A549 treated with dexamethasone at 1 μM for 4 hours (cell line): ENCODE results near the gene STING1. TPM values are rescaled to one million over a fixed set of nuclear protein-coding genes. Genes with fewer than 3 reads are reported as not detected.

Source experiments
- total RNA-seq: library from RNA; stranded (reverse); fragments of 200-300 nt; extraction: Qiagen RNA extraction; gene quantifications from 5 replicates; pipeline ENCODE4 v1.2.3, GENCODE V29; 2022

Gene STING1
- 0.74 to 1.1 TPM (median 0.77 TPM) in 5 replicates for total RNA-seq

GRCh38 chr5:139482050-139482889, at the start of gene STING1:
Gene STING1 (minus strand): TSS chr5:139482758. CDS start chr5:139481704, 1,054 bp downstream.

GRCh38 chr5:139470821-139471300, 11.7 kb downstream of the STING1 start, which contains the start of gene SMIM33:
Gene SMIM33 (plus strand): TSS chr5:139471004. CDS start chr5:139471122, 118 bp downstream.

GRCh38 chr5:139462586-139463276, 19.8 kb downstream of the STING1 start, which contains the start of gene ECSCR:
Gene ECSCR (minus strand): TSS chr5:139462743. CDS start chr5:139462670, 73 bp downstream.

GRCh38 chr5:139439013-139439903, 43.3 kb downstream of the STING1 start, which contains the start of gene DNAJC18:
Gene DNAJC18 (minus strand): TSS chr5:139439525. CDS start chr5:139439445, 80 bp downstream.

Other genes starting within 250 kb of the STING1 start
- 160 to 218 TPM (median 176 TPM) in 5 replicates for gene MATR3, start 189.0 kb downstream of the STING1 start, total RNA-seq
- gene PAIP2, start 140.9 kb downstream of the STING1 start, total RNA-seq, result 80.9 to 96.6 TPM (median 87.0 TPM) in 5 replicates
- 0.79 to 1.6 TPM (median 1.4 TPM) in 5 replicates for gene SLC23A1, start 99.5 kb downstream of the STING1 start, total RNA-seq
- gene MZB1, start 92.8 kb downstream of the STING1 start, total RNA-seq, result 0.09 to 0.20 TPM in 2 of 5 replicates, not detected in the others
- gene PROB1, start 87.7 kb downstream of the STING1 start, total RNA-seq, result 0.12 to 0.27 TPM (median 0.24 TPM) in 5 replicates
- 4.7 to 5.3 TPM (median 4.9 TPM) in 5 replicates for gene SPATA24, start 78.7 kb downstream of the STING1 start, total RNA-seq
- 5.3 to 8.6 TPM (median 7.1 TPM) in 5 replicates for gene DNAJC18, start 43.2 kb downstream of the STING1 start, total RNA-seq
- not detected in 5 replicates for gene ECSCR, start 20.0 kb downstream of the STING1 start, total RNA-seq
- gene SMIM33, start 11.8 kb downstream of the STING1 start, total RNA-seq, result not detected in 5 replicates
- 125 to 205 TPM (median 182 TPM) in 5 replicates for gene UBE2D2, start 78.6 kb upstream of the STING1 start, total RNA-seq
- gene CXXC5, start 165.6 kb upstream of the STING1 start, total RNA-seq, result 10.2 to 15.8 TPM (median 14.6 TPM) in 5 replicates